RWPE1 (cell line): ENCODE measurements around the gene ACAA1.

Experiments
- CTCF ChIA-PET: fragments of 350-600 bp; sonication (Branson Sonifier 250); formaldehyde crosslinking; extraction: SDS; loops from one replicate; lab custom pipeline; 2021; lab: Yijun Ruan, JAX
- POLR2A ChIA-PET: fragments of 400-600 bp; formaldehyde crosslinking; extraction: SDS; loops from one replicate; lab custom pipeline; 2020; ENCODE audit warnings: antibody characterized with exemption; ENCODE audit not compliant: low non-redundant PET; lab: Yijun Ruan, JAX
- DNase-seq: peaks from one replicate; pipeline ENCODE4 v3.0.0; 2012; ENCODE audit warnings: low spot score
- H3K27ac ChIP-seq: fragments of 450-650 bp; 2 replicates; pipeline ENCODE4 v1.5.1; 2017
- TF ChIP-seq, protein P1 (sequence below): fragments of 450-650 bp; conservative IDR thresholded peaks from 2 replicates; pipeline ENCODE4 v1.5.1; 2017; ENCODE audit warnings: low read depth, mild to moderate bottlenecking

ACAA1 gene

DNA sequence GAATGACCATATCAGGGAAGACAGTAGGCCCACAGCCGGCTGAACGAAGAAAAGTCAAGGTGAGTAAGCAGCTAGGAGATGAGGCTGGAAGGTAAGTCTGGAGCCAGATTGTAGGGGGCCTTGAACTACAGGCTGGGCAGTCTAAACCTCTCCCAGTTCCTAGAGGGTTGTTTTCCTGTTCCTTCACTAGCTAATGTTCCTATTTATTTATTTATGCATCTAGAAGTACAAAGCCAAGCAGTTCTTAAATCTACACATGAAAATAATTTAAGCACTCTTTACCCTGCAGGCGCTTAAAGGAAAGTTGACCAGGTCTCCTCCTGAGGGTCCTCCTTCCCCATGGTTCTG, 3.7 kb downstream of the ACAA1 start:
- TF ChIP-seq, protein P1, sequence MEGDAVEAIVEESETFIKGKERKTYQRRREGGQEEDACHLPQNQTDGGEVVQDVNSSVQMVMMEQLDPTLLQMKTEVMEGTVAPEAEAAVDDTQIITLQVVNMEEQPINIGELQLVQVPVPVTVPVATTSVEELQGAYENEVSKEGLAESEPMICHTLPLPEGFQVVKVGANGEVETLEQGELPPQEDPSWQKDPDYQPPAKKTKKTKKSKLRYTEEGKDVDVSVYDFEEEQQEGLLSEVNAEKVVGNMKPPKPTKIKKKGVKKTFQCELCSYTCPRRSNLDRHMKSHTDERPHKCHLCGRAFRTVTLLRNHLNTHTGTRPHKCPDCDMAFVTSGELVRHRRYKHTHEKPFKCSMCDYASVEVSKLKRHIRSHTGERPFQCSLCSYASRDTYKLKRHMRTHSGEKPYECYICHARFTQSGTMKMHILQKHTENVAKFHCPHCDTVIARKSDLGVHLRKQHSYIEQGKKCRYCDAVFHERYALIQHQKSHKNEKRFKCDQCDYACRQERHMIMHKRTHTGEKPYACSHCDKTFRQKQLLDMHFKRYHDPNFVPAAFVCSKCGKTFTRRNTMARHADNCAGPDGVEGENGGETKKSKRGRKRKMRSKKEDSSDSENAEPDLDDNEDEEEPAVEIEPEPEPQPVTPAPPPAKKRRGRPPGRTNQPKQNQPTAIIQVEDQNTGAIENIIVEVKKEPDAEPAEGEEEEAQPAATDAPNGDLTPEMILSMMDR: no peak
- POLR2A ChIA-PET: no interaction called here
- H3K27ac ChIP-seq: no peak overlapping the region
- CTCF ChIA-PET: no interaction called here
- no peak for DNase-seq

DNA sequence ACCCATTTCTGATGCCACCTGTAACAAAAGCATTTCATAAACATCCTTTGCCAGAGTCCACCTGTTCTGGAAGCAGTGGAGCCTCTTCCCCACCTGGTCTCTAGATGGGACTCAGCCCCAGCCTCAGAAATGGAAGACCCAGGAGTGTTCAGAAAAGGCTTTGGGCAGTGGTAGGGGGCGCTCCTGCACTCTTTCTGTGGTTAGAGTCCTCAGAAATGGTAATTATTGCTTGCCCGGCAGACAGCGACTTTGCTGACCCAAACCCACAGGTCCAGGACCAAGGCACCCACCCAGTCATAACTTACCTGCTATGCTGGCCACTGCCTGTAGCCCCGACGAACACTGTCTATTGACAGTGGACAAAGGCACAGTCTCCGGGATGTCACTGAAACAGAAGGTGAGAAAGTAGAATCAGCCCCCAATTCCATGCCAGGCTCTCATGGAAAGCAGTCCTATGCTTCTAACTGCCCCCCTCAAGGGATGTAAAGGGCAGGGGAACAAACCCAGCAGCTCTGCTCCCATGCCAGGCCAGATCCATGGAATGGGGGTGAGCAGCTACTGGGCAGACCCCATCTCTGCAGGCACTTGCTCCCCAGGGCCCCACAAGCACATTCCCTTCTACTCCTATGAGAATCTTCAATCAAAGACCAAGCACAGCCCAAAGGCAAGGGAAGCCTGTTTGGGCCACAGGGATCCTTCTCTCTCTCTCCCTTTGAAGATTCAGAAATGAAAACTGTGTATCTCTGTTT, 5.1 kb downstream of the ACAA1 start:
- no peak overlapping the region for H3K27ac ChIP-seq
- ChIA-PET POLR2A (no interaction called here), CTCF (interaction anchor here (0.6 kb wide), 1 partner anchor 88 kb away, joined by 7 read pairs; no protein-coding TSS in a partner anchor)
- no peak for DNase-seq
- TF ChIP-seq, protein P1: no peak

DNA sequence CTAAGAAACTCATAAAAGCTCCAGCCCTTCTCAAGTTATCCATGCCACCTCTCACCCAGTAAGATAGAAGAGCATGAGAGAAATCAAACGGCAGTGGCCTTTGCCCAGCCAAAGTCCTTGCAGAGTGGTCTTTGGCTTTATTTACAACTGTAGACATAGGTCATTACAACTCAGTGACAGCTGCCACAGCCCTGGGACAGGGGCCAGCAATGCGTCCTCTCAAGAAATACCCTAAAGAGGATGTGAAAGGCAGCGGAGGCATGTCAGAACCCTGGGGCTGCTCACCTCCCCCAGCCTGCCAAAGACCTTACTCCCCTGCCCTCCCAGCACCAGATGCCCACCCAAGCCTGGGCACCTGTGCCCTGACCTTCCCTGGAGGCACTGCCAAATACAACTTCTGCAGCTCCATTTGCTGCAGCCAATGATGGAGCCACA, 6.3 kb downstream of the ACAA1 start:
- no peak for DNase-seq
- TF ChIP-seq, protein P1: no peak
- ChIA-PET POLR2A (no interaction called here), CTCF (no interaction called here)
- no peak overlapping the region for H3K27ac ChIP-seq

DNA sequence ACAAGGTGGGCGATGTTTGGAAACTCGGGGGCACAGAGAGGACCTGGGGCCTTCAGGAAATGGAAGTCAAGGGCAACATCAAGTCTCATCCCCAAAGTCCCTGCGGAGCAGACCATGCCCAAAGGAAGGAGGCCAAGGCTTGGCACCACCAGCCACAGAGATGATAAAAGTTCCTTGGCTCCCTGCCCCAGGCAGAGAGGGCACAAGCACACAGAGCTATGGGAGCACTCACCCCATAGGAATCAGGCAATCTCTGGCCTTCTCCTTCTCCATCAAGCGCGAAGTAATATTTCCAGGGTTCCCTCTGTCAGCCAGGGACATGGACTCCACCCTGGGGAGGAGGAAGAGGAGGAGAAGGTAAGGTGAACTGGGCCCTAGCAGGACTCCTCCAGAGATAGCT, 7.9 kb downstream of the ACAA1 start:
- CTCF ChIA-PET: interaction anchor here (1.2 kb wide), 1 partner anchor 14 kb away, joined by 4 read pairs; no protein-coding TSS in a partner anchor
- no peak overlapping the region; the same call in 1 of the 2 replicates for H3K27ac ChIP-seq
- POLR2A ChIA-PET: no interaction called here

DNA sequence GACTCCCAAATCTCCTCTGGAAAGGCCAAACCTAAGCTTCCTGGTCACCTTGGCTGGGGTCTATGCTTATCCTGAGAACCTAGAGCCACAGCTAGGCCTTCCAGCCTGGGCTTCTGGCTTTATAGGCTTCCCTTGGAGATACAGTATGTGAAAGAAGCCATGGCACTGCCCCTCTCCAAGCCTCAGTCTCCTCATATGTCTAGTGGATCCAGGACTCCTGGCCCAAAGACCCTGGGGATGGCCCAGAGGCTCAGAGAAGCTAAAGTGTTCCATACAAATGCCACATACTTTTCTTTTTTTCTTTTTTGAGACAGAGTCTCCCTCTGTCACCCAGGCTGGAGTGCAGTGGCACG, 8.6 kb downstream of the ACAA1 start:
- no peak for DNase-seq
- CTCF ChIA-PET: interaction anchor here (0.6 to 1.2 kb wide), 2 partner anchors 13 to 186 kb away, joined by 3 to 4 read pairs; no protein-coding TSS in a partner anchor
- H3K27ac ChIP-seq: peak overlapping the region; percentile 14; the same call in 1 of the 2 replicates
- POLR2A ChIA-PET: no interaction called here
- TF ChIP-seq, protein P1: no peak

More for the DNA sequence above, 7.9 kb downstream of the ACAA1 start:
- TF ChIP-seq, protein P1: no peak
- no peak for DNase-seq

DNA sequence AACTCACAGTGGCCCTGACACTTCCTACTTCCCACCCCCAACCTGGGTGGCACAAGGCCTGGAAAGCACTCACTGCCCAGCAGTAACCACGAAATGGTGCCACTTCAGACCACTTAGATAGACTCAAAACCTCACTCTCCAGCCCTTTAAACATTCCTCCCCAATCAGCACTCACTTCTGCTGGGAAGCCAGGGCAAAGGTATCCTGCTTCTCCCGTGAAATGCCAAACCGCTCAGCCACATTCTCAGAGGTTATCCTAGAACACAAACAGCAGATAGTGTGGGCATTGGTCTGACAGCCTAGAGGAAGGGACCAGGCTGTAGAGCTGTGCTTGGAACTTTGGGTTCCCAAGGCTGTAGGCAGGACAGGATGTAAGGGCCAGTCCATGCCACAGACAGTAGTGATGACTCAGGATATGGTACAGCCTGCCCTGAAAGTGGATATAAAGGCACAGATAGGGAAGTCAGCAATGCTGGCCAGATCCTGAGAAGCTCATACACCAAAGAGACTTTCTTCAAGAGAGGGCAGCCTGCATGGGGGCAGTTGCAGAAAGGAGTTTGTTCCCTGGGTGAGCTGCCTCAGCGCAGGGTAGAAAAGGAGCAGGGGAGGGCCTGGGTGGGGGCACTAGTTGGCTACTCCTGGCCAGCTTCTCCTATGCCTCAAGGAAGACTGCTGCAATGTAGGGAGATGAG, 9.2 kb downstream of the ACAA1 start:
- TF ChIP-seq, protein P1: no peak
- CTCF ChIA-PET: interaction anchor here (0.6 to 1.2 kb wide), 2 partner anchors 12 to 187 kb away, joined by 3 to 4 read pairs; no protein-coding TSS in a partner anchor
- H3K27ac ChIP-seq: peak overlapping the region; percentile 14; the same call in 1 of the 2 replicates
- POLR2A ChIA-PET: no interaction called here
- no peak for DNase-seq
